CD4-positive, alpha-beta T cell treated with Interleukin-12 subunit alpha and Interleukin-12 subunit beta, for 1 hour (primary cell): Measurements from ENCODE around the gene EI24.
"Not testable (repeated sequence)": the region's sequence is repeated elsewhere in the genome, so short reads cannot be mapped to it uniquely, and the experiment has no call there.

Source experiments
- DNase-seq: peaks from one replicate; pipeline ENCODE4 v3.0.0-alpha.2; 2020

Gene EI24

GRCh38 chr11:125568970-125569914 lies at the start of gene EI24:
TSS of gene EI24 (plus strand) at chr11:125569477. CDS start at chr11:125572528, 3,051 bp downstream.
- DNase-seq: peak; percentile 91

GRCh38 chr11:125519860-125520834 lies 49.1 kb upstream of the EI24 start:
- no peak for DNase-seq

- DNase-seq: no peak
Observed at GRCh38 chr11:125525303-125525702, 44.0 kb upstream of the EI24 start.

- DNase-seq: no peak
Observed at GRCh38 chr11:125532668-125533067, 36.6 kb upstream of the EI24 start.

- DNase-seq: no peak
Observed at GRCh38 chr11:125535585-125535984, 33.7 kb upstream of the EI24 start.

GRCh38 chr11:125536834-125537233 lies 32.4 kb upstream of the EI24 start:
- not testable (repeated sequence) for DNase-seq

GRCh38 chr11:125542709-125543108 lies 26.6 kb upstream of the EI24 start:
- DNase-seq: no peak

- DNase-seq: no peak
Observed at GRCh38 chr11:125550780-125551179, 18.5 kb upstream of the EI24 start.

GRCh38 chr11:125551835-125552342 lies 17.4 kb upstream of the EI24 start:
- no peak for DNase-seq

GRCh38 chr11:125552927-125553326 lies 16.4 kb upstream of the EI24 start:
- no peak for DNase-seq

- DNase-seq: no peak
Observed at GRCh38 chr11:125553357-125553756, 15.9 kb upstream of the EI24 start.

GRCh38 chr11:125554038-125554437 lies 15.2 kb upstream of the EI24 start:
- no peak for DNase-seq

GRCh38 chr11:125559888-125560287 lies 9.4 kb upstream of the EI24 start:
- DNase-seq: no peak

- no peak for DNase-seq
Observed at GRCh38 chr11:125561924-125562323, 7.4 kb upstream of the EI24 start.

- no peak for DNase-seq
Observed at GRCh38 chr11:125562430-125562829, 6.8 kb upstream of the EI24 start.

- DNase-seq: no peak
Observed at GRCh38 chr11:125564357-125564756, 4.9 kb upstream of the EI24 start.

GRCh38 chr11:125566235-125566634 lies 3.0 kb upstream of the EI24 start:
- no peak for DNase-seq

- peak; percentile 21 for DNase-seq
Observed at GRCh38 chr11:125569915-125570621, 791 bp downstream of the EI24 start.

- no peak for DNase-seq
Observed at GRCh38 chr11:125570952-125571351, 1.7 kb downstream of the EI24 start.

GRCh38 chr11:125572916-125573315 lies 3.6 kb downstream of the EI24 start:
- DNase-seq: no peak

GRCh38 chr11:125577181-125577580 lies 7.9 kb downstream of the EI24 start:
- DNase-seq: not testable (repeated sequence)

GRCh38 chr11:125578783-125579182 lies 9.5 kb downstream of the EI24 start:
- no peak for DNase-seq

GRCh38 chr11:125579811-125580210 lies 10.5 kb downstream of the EI24 start:
- no peak for DNase-seq
